ENCODE data around the gene FBXO17. TPM values are rescaled to one million over a fixed set of nuclear protein-coding genes. Genes with fewer than 3 reads are reported as not detected.

FBXO17 gene
- total and polyA plus RNA-seq, 4 donors = 19.7 to 31.9 (median 23.4) TPM

DNA sequence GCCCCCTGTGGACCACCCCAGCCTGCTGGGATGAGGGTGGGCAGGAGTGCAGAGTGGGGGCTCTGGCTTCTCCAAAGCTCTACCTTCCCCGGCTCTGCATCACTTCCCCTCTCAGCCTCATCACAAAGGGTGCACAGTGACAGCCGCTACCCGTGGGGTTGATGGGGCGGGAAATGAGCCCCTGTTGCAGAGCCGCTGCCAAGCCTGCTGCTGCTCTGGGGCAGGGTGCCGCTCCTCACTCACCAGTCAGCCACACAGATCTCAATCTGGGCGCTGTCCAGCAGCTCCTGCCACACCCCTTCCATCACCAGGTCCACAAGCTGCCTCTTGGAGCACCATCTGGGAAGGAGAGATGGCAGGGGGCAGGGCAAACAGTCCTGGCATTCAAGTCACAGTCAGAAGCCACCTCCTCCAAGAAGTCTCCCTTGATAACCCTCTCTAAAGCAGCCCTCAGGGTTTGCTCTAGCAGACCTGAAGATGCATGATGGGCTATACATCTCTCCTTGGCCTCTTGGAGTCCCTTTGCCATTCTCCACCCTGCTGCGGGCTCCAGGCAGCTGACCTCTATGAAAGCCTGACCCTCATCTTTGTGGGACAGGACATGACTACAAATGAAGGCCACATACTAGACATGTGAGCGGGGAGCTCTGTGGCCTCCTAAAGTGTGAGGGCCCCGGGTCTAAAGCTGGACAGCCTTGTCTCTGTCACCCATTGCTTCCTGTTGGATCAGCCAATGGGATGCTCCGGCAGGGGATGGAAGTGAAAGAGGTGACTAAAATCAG lies 29.1 kb downstream of the FBXO17 start:
- H3K4me3 ChIP-seq (ENCODE audit: low read depth in 1 of 3, low read length in 3 of 3) = no peak overlapping the region
- peaks cover 0 to 4% (median 0%) of the 10 kb centered on the region in 4 donors for H3K4me1 ChIP-seq (ENCODE audit: control insufficient read depth in 4 of 4, insufficient read depth in 4 of 4, low read length in 3 of 4)
- TF ChIP-seq EGR1 (IDR thresholded peaks at IDR 0.05; ENCODE audit: low read depth in 2 of 2) (no peak), GABPA (IDR thresholded peaks at IDR 0.05 in 1 of 2, conservative IDR thresholded peaks at IDR 0.05 in 1 of 2) (no peak), HNF4G (IDR thresholded peaks at IDR 0.05) (no peak), FOXA1 (IDR thresholded peaks at IDR 0.05) (no peak), ZBTB33 (IDR thresholded peaks at IDR 0.05) (no peak), NR2F2 (IDR thresholded peaks at IDR 0.05) (no peak), TAF1 (conservative IDR thresholded peaks at IDR 0.05) (no peak), JUND (IDR thresholded peaks at IDR 0.05) (no peak)
- TF ChIP-seq, protein P1, sequence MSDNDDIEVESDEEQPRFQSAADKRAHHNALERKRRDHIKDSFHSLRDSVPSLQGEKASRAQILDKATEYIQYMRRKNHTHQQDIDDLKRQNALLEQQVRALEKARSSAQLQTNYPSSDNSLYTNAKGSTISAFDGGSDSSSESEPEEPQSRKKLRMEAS (IDR thresholded peaks at IDR 0.05) = no peak
- H3K27me3 ChIP-seq (ENCODE audit: control insufficient read depth in 4 of 4, insufficient read depth in 4 of 4, low read length in 3 of 4) = no peaks in the 10 kb centered on the region
- H3K27ac ChIP-seq (ENCODE audit: low read depth in 1 of 2, low read length in 2 of 2) = no peak overlapping the region
- 86% methylated on average over 11 of the region's 11 CpGs for WGBS
- H3K9ac ChIP-seq (ENCODE audit: low read depth in 1 of 2, low read length in 2 of 2) = no peak overlapping the region
- DNase-seq (ENCODE audit: low spot score) = no peak
- peaks cover 0 to 24% (median 18%) of the 10 kb centered on the region in 4 donors for H3K36me3 ChIP-seq (ENCODE audit: control insufficient read depth in 4 of 4, insufficient read depth in 3 of 4, low read depth in 1 of 4, low read length in 3 of 4)
- H3K9me3 ChIP-seq (ENCODE audit: control insufficient read depth in 4 of 4, low read length in 3 of 4) = no peaks in the 10 kb centered on the region

- peaks cover 0 to 24% (median 18%) of the 10 kb centered on the region in 4 donors for H3K36me3 ChIP-seq (ENCODE audit: control insufficient read depth in 4 of 4, insufficient read depth in 3 of 4, low read depth in 1 of 4, low read length in 3 of 4)
- peaks cover 0 to 4% (median 0%) of the 10 kb centered on the region in 4 donors for H3K4me1 ChIP-seq (ENCODE audit: control insufficient read depth in 4 of 4, insufficient read depth in 4 of 4, low read length in 3 of 4)
- no peak overlapping the region for H3K27ac ChIP-seq (ENCODE audit: low read depth in 1 of 2, low read length in 2 of 2)
- H3K9me3 ChIP-seq (ENCODE audit: control insufficient read depth in 4 of 4, low read length in 3 of 4) = no peaks in the 10 kb centered on the region
- H3K27me3 ChIP-seq (ENCODE audit: control insufficient read depth in 4 of 4, insufficient read depth in 4 of 4, low read length in 3 of 4) = no peaks in the 10 kb centered on the region
- DNase-seq (ENCODE audit: low spot score) = no peak
- H3K4me3 ChIP-seq (ENCODE audit: low read depth in 1 of 3, low read length in 3 of 3) = no peak overlapping the region
- H3K9ac ChIP-seq (ENCODE audit: low read depth in 1 of 2, low read length in 2 of 2) = no peak overlapping the region
- no peak for TF ChIP-seq REST (IDR thresholded peaks at IDR 0.05)
- no peak for TF ChIP-seq GABPA (IDR thresholded peaks at IDR 0.05 in 1 of 2, conservative IDR thresholded peaks at IDR 0.05 in 1 of 2)
- TF ChIP-seq ZBTB33 (IDR thresholded peaks at IDR 0.05) = no peak
- TF ChIP-seq HNF4A (conservative IDR thresholded peaks at IDR 0.05) = no peak
- TF ChIP-seq RAD21 (IDR thresholded peaks at IDR 0.05) = no peak
- TF ChIP-seq SP1 (IDR thresholded peaks at IDR 0.05) = no peak
- TF ChIP-seq ATF3 (IDR thresholded peaks at IDR 0.05) = no peak
- TF ChIP-seq FOXA2 (IDR thresholded peaks at IDR 0.05) = no peak
- TF ChIP-seq TAF1 (conservative IDR thresholded peaks at IDR 0.05) = no peak
- TF ChIP-seq FOXA1 (IDR thresholded peaks at IDR 0.05) = no peak
- no peak for TF ChIP-seq CTCF (IDR thresholded peaks at IDR 0.05; ENCODE audit: low read depth, low read length, missing input control)
- TF ChIP-seq RXRA (IDR thresholded peaks at IDR 0.05) = no peak
- TF ChIP-seq EGR1 (IDR thresholded peaks at IDR 0.05; ENCODE audit: low read depth in 2 of 2) = no peak
- no peak for TF ChIP-seq YY1 (IDR thresholded peaks at IDR 0.05)
- no peak for TF ChIP-seq HNF4G (IDR thresholded peaks at IDR 0.05)
- no peak for TF ChIP-seq NR2F2 (IDR thresholded peaks at IDR 0.05)
- TF ChIP-seq JUND (IDR thresholded peaks at IDR 0.05) = no peak
- TF ChIP-seq, protein P1 (IDR thresholded peaks at IDR 0.05) = no peak
- WGBS = 91% methylated on average over 3 of the region's 3 CpGs
Observed at GRCh38 chr19:38945562-38946228, 29.8 kb downstream of the FBXO17 start.
